CD4-positive, alpha-beta T cell treated with Interleukin-12 subunit alpha and Interleukin-12 subunit beta, for 1 hour (primary cell): Measurements from ENCODE around the gene TTLL5.
"Not testable (repeated sequence)": the region's sequence is repeated elsewhere in the genome, so short reads cannot be mapped to it uniquely, and the experiment has no call there.

Experiments
- DNase-seq: peaks from one replicate; pipeline ENCODE4 v3.0.0-alpha.2; 2020

TTLL5 gene

DNA sequence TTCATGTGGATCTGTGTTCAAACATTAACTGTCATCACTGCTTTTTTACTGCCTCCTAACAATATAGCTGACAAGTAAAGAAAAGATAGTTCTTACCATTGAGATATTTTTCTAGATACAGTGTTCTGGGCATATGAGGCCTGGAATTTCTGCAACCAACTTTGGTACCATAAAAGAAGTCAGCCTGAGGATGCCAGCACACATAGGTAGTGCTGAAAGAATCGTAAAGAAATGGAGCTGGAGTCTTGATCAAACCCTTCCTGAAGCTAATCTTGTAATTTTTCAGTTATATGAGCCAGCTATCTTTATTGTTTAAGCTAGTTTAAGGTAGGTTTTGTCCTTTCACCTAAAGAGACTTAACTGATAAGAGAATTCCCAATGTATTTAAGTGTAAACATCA, 11.7 kb upstream of the TTLL5 start:
- DNase-seq: no peak

DNA sequence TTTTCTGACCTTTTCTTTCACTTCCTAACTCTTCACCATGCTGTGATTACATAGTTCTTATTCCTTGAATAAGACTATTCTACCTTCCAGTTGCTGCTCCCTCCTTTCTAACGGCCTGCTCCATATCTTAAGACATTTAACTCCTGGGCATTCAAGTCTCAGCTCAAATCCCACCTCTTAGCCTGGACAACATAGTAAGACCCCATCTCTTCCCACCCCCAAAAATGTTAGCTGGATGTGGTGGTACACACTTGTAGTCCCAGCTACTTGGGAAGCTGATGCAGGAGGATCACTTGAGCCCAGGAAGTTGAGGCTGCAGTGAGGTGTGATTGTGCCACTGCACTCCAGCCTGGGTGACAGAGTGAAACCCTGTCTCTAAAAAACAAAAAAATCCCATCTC, 11.3 kb upstream of the TTLL5 start:
- DNase-seq: no peak

DNA sequence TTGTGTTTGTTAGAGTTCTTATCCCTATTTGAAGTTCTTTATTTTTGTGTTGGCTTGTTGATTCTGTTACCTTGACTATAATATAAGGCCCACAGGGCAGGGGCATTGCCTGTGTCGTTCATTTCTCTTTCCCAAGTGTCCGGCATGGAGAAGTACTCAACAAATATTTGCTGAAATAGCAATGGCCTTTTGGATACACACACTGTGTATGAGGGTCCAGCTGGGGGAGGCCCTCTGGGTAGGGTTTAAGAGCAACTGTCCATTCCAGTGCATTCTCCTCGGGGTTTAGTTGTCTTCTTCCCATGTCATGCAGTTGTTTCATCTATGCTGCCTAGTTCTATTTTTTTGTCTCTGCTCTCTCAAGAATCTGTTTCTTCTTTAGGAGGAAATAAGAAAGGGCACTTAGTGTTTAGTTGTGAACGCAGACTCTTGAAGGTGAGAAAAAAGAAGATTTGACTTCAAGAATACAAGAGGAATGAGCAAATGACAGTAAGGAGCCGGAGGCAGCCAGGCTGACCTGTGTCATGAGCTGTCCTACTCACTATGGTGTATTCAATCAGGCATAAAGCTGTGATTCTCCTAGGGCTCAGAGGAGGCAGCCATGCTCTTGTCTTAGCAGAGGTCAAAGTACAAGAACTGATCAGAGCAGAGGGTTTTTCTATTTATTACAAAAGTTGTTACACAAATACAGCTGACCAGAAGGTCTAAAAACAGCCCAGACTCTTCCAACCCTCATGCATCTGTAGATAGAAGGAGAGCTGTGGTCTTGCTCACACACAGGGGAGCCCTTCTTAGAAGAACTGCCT, 10.6 kb upstream of the TTLL5 start:
- no peak for DNase-seq

DNA sequence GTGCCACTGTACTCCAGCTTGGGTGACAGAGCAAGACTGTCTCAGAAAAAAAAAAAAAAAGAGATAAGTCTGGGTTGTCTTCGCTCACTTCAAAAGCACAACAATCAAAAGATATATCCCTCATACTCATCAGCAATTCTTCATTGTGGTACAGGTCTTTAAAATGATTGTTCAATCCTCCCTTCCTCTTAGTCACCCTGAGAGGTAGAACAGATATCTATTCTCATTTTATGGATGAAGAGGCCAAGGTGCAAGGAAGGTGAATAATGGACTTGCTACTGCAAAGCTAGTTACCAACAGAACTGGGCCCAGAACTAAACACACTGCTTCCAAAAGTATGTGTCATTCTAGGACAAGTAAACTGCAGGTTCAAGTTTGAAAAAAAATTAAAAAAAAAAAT, 7.5 kb upstream of the TTLL5 start:
- no peak for DNase-seq

DNA sequence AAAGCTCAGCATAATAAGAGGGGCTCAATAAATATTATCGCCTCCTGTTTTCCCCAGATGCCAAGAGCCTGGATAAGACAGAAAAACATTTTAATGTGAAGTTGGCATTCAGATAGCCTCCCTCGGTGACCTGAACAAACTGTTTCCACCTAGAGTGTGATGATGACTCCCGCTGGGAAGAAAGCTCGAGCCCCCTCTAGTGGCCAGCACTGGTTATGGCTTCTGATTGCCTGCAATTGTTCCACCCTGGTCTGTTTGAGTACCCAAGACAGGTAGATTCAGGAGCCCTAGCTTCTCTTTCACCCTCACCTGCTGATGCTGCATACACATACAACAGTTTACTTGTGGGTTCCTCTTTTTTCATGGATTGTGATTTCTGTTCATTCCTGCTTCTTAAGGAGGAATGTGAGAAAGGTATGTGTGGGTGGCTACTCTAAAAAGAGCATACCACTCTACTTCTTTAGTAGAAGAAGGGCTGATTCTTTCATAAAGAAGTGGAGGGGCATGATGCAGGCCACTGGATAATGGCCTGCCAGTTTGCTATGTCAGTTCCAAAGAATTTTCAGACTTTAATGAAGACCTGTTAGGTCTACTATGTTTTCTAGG, 6.8 kb upstream of the TTLL5 start:
- peak; percentile 84 for DNase-seq

DNA sequence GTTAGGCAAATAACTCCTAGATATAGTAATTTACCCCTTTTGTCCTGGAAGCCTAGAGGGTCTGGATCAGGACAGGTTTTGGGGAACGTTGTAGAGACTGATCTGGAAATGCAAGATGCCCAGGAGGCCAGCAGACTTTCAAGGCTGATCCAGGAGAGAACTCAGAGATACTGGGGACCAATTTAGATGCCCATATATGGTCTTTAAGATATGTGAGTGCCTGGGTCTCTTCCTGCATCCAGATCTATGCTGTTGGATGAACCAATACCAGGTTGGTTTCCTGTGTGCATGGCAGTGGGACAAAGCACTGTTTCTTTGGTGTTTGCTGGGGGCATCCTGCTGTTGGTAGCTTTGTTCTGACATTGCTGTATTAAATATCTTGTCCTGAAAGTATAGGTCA, 5.8 kb upstream of the TTLL5 start:
- no peak for DNase-seq

DNA sequence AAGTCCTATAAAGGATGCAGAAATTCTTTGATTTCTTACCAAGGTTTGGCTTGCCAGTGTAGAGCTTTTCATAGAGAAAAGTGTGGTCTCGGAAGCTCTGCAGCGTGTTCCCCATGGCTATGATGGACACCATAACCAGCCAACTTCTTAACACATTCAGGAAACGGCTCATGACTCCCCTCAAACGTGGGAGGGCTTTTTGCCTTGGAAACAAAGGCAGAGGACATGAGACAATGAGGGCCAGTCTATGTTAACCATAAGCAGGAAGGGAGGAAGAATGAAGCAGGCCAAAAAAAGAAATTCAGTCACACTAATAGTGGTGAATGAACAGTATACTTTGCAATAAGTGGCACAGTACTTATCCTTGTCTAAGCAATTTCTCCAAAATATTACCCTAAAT, 3.7 kb upstream of the TTLL5 start:
- DNase-seq: no peak

DNA sequence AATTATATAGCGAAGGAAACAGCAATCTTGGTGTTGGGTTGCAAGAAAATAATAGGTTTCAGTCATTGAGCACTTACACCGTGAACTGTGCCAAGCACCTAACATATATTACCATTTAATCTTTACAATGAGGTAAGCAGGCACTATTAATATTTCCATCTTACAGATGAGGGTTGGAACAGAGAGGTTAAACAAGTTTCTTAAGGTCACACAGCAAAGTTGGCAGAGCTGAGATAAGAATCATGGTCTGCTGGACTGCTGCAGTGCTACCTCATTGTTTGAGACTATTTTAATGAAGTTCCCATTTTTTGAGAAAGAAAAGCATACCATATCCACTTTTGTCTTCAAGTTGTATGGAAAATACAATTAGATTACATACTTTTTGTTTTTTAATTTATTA, 2.1 kb upstream of the TTLL5 start:
- no peak for DNase-seq

DNA sequence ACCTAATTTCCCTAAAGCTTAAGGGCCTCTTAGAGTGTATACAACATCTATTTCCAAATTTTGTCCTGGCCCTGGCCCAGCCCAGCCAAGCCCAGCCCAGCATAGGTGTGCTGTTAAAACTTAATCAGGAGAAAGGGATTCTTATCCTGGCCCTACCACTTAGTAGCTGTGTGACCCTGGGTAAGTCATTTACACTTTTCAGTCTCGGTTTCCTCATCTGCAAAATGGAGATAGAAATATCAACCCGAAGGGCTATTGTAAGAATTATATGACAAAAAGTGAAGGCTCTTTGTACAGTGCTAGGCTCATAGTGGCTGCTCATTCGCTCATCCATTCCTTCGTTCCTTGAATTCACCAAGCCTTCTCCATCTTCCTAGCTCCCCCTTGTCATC, 812 bp upstream of the TTLL5 start:
- no peak for DNase-seq

DNA sequence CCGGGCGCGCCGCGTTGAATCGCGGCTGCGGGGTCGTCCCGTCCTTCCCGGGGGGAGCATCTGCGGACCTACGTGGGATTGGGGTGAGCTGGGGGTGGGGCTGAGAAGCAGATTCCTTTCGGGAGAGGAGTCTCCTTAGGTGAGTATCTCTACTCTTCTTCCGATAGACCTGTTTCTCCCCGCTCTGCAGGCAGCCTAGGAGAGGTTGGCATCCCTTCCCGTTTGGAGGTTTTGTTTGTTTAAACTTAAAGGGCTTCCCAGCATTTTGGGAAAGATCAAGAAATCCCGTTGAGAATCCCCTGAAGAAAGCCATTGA, 411 bp downstream of the TTLL5 start:
- DNase-seq: no peak

DNA sequence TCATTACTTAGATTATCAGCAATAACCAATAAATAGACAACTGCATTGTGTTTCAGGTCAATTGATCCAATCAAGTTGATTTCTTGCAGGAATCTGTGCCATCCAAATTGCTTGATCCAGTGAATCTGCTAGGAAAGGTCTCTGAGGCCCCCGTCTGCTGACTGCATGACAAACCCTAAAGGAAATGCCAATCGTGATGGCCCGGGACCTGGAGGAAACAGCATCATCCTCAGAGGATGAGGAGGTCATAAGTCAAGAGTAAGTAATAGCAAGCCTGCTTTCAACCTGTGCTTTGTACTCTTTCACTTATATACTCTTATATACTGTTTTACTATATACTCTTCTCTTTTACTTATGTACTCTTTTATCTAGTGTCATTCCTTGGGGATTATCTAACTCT, 1.9 kb downstream of the TTLL5 start:
- no peak for DNase-seq

DNA sequence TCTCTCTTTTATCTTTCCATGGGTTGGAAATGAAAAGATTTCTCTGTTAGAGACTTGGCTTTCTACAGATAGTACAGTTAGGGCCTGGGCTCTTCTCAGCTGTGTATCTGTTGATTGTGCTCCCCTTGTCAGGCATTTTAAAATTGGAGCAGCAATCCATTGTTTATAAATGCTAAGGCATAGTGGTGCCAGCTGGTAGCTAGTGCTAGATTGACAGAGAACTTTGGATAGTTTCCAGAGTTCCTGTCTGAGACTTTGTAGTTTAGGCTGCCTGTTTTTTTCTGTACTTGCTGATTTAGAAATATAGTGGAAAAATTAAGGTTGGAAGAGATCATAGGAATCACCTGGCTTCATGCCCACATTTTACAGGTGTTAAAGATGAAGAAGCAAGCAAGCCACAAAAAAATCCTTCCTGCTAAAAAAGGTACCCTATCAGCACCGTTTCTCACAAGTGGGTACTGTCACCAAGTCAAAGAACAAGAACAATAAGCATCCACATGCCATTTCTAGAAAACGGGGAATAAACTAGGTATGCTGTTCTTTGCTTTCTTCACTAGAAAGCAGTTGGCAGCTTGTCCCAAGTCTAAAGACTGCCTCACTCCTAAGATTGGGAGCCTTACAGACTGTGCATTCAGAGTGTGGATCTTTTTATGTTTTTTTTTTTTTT, 6.2 kb downstream of the TTLL5 start:
- DNase-seq: no peak

DNA sequence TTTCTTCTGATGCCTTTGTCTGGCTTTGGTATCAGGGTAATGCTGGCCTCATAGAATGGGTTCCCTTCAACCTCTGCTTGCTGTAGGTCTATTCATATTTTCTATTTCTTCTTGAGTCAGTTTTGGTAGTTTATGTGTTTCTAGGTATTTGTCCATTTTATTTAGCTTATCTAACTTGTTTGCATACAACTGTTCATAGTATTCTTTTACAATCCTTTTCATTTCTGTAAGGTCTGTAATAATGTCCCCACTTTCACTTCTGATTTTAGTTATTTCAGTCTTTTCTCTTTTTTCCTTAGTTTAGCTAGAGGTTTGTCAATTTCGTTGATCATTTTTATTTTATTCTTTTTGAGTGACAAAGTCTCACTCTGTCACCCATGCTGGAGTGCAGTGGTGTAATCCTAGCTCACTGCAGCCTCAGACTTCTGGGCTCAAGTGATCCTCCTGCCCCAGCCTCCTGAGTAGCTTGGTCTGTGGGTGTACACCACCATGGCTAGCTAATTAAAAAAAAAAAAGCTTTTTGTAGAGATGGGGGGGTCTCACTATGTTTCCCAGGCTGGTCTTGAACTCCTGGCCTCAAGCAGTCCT, 11.7 kb downstream of the TTLL5 start:
- no peak for DNase-seq

DNA sequence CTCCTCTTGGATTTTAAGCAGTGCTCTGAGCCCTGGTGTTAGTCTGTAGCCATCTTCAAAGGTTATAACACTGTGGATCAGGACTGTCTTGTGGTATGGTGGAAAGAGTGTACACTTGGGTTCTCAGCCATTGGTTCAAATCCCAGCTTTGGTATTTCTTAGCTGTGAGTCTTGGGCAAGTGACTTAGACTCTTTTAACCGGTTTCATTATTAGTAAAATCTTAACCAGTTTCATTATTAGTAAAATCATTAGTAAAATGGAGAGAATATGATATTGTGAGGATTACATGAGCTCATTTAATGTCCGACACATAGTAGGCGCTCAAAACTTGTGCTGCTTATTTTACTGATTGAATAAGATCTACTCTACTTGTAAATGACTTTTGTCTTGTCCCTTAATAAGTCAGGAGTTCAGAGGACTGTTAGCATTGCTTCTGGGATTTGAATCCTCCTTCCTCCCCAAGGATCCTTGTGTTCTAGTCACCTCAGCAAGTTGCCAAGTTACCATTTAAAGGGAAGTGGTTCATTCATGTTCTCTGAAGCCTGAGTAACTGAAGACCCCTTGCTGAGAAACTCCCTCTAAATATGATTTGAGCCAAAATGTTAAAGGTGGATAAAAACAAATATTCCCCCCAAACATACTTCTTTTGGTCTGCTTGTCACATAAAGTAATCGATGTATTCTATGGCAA, 12.4 kb downstream of the TTLL5 start:
- no peak for DNase-seq

DNA sequence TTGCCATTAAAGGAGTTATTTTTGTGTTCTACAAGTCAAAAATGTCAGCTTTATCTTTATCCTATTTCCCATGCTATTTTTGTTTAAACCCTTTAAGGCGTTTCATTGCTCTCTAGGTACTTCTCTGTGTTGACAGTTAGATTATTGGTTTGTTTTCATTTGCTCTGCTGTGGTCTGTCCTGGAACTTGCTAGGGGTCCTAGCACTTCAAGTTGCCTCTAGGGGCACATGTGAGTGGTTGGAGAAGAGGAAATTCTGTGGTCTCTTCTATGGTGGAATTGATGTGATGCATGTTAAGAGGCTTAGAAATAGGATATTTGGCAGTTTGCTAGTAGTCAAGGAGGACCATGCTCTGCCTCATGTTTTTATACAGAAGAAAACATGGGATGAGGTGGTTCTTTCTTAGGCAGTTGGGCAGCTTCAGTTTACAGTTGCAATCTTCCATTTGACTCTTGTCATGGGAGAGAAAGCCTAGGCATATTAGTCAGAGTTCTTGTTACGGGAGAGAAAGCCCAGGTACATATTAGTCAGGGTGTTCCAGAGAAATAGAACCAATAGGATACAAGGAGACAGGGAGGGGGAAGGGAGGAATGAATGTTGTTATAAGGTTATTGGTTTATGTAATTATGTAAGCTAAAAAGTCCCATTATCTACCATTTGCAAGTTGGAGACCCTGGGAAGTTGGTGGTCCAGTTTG, 14.4 kb downstream of the TTLL5 start:
- no peak for DNase-seq

DNA sequence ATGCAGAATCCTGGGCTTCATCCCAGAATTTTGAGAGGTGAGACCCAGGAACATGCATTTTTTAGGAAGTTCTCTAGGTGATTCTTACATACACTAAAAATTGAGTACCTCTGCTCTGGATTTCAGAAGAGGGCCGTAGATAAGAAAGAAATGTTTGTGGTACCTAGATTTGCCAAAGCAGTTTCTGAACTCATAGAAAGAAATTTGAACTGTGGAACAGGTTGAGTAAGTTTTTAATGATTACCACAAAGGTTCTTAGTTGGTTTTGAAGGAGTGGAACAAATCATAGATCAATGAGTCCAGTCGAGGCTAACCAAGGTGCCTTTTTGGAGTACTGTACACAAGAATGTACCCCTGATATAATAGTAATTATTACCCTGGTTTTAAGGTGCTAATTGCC, 24.9 kb downstream of the TTLL5 start:
- no peak for DNase-seq

DNA sequence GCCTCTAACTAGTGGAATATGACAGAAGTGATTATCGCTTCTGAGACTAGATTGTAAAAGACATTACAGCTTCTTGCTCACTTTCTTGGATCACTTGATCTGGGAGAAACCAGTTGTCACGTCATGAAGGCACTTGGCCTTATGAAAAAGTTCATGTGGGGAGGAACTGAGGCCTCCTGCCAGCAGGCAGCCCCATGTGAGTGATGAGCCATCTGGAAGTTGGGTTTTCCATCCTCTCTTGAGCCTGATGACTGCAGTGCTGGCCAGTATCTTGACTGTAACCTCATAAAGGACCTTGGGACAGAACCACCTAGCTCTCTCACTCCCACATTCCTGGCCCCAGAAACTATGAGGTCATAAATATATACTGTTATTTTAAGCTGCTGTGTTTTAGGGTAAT, 28.0 kb downstream of the TTLL5 start:
- no peak for DNase-seq

DNA sequence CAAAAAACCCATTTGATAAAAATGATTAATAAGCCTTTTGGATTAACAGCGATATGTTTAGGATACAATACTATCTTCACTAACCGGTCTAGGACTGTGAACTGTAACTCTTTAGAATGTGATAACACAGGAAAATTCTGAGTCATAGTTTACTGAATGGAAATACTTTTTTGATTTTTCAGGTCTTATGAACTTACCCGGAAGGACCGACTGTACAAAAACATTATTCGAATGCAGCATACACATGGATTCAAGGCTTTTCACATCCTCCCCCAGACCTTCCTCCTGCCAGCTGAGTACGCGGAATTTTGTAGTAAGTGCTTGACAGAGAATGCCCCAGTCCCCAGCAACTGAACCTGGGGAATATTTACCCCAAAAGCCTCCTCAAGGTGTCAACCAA, 29.0 kb downstream of the TTLL5 start:
- no peak for DNase-seq

DNA sequence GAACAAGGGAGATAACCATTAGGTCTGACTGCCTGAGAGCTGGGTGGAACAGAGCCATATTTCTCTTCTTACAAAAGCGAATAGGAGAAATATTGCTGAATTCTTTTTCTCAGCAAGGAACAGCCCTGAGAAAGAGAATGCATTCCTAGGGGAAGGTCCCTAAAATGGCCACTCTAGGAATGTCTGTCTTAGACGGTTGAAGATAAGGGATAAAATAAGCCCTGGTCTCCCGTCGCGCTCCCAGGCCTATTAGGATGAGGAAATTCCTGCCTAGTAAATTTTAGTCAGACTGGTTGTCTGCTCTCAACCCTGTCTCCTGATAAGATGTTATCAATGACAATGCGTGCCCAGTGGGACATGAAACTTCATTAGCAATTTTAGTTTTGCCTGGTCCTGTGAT, 34.0 kb downstream of the TTLL5 start:
- not testable (repeated sequence) for DNase-seq

DNA sequence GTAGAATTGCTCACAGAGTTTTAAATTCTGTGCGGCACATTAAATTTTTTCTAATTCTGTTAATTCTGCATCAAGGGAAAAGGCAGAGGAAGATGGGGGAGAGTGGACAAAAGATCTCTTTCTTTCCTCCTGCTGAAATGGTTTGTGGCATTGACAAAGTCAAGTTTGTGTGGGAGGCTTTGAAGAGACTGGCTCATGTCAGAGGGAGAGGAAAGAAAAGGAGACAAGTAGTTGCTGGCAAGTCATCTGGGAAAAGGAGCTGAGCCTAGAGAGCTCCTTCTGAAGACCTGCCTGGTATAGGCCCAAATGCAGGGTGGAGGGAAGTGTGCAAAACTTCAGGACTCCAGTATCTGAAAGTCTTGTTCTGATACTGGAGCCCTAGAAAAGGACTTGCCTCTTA, 36.3 kb downstream of the TTLL5 start:
- no peak for DNase-seq

DNA sequence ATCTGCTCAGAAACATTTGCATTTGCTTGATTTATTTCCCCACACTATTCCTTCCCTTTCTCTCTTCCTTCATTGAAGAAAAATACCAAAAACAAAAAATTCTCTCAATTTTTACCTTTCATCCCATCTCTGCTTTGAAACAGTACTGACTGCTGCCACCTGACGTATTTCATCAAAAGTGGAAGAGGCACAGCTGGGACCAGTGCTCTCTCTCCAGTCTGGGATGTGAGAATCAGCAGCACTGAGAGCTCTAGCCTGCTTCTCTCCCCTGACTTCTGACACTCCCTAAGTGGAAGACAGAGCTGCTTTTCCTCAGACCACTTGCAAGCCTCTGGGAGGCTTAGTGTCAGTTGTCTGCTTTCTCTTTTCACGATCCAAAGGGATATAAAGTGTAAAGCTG, 36.9 kb downstream of the TTLL5 start:
- DNase-seq: no peak

DNA sequence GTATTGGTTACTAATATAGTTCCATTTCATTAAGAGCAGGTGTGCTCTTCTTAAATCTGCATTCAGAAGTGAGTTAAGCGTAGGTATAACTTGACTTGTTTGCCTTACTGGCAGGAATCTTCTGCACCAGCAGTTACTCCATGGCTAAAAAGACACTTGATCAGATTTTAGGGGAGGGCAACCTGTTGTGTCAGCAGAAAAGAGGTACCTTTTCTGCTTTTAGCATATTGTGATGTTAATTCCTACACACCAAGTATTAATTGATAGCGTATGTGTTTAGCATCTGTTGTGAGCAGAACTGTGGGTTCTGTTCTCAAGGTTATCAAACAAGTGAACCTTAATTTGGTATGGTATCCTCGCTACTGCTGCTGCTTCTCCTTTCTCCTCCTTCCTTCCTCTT, 38.3 kb downstream of the TTLL5 start:
- no peak for DNase-seq

DNA sequence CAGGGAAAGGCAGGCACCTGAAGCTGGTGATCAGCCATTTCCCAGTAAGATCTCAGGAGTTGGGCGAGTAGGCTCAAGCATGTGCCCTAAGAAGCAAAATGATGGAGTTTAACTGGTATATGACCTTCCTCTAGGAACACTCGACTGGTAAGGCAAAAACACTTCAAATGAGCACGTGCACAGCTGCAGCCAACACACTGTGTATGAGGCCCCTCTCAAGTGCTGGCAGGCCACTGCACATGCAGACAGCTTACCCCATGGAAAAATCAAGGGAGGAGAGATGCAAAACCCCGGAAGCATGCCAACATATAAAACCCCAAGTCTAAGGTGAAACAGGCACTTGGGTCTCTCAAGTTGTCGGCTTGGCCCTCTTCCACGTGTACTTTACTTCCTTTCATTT, 39.2 kb downstream of the TTLL5 start:
- no peak for DNase-seq
